CD4-positive, alpha-beta memory T cell (primary cell): Measurements from ENCODE around the gene AGBL1. TPM values are rescaled to one million over a fixed set of nuclear protein-coding genes. Genes with fewer than 3 reads are reported as not detected.

Source experiments
- CTCF ChIA-PET: fragments of 350-600 bp; sonication (Branson Sonifier 250); formaldehyde crosslinking; loops from one replicate; lab custom pipeline; 2021; ENCODE audit warnings: inconsistent platforms; ENCODE audit not compliant: partially characterized antibody; lab: Charles Lee
- POLR2A ChIA-PET: fragments of 350-600 bp; sonication (Branson Sonifier 250); formaldehyde crosslinking; loops from one replicate; lab custom pipeline; 2021; ENCODE audit not compliant: partially characterized antibody; lab: Charles Lee
- DNase-seq, 5 donors: peaks; one replicate each; pipeline versions ENCODE4 v3.0.0 to v3.0.0-alpha.2; 2020 to 2022; ENCODE audit warnings: mixed read lengths in 1 of 5
- H3K27ac ChIP-seq: one replicate; pipeline ENCODE4 v1.7.0; 2013; ENCODE audit warnings: low read depth, low read length
- H3K27me3 ChIP-seq: 2 replicates; pipeline ENCODE4 v1.7.0; 2013; ENCODE audit warnings: mild to moderate bottlenecking, low read length, moderate library complexity; ENCODE audit not compliant: insufficient read depth
- H3K36me3 ChIP-seq: 2 replicates; pipeline ENCODE4 v1.7.0; 2013; ENCODE audit warnings: mild to moderate bottlenecking, low read length, moderate library complexity; ENCODE audit not compliant: insufficient read depth
- H3K4me1 ChIP-seq: 2 replicates; pipeline ENCODE4 v1.7.0; 2013; ENCODE audit warnings: mild to moderate bottlenecking, low read length, moderate library complexity; ENCODE audit not compliant: insufficient read depth
- H3K4me3 ChIP-seq, 2 donors: one replicate each; pipeline ENCODE4 v1.7.0; 2013; ENCODE audit warnings: low read length in 2 of 2, mild to moderate bottlenecking in 1 of 2
- H3K9me3 ChIP-seq, 2 donors: one replicate each; pipeline ENCODE4 v1.7.0; 2013; ENCODE audit warnings: low read length in 2 of 2, control low read depth in 1 of 2; ENCODE audit not compliant: control insufficient read depth in 1 of 2
- H3K27ac Mint-ChIP-seq, 7 donors: one replicate each; pipeline ENCODE4 v1.8.0; 2020 to 2021; ENCODE audit warnings: mixed read lengths in 7 of 7, mild to moderate bottlenecking in 6 of 7, inconsistent platforms in 3 of 7, moderate library complexity in 3 of 7
- H3K27me3 Mint-ChIP-seq, 2 donors: one replicate each; pipeline ENCODE4 v1.8.0; 2020 to 2021; ENCODE audit warnings: mixed read lengths in 2 of 2
- H3K36me3 Mint-ChIP-seq, 2 donors: one replicate each; pipeline ENCODE4 v1.8.0; 2020 to 2021; ENCODE audit warnings: mixed read lengths in 2 of 2, inconsistent platforms in 1 of 2, mild to moderate bottlenecking in 1 of 2
- H3K4me1 Mint-ChIP-seq, 4 donors: one replicate each; pipeline ENCODE4 v1.8.0; 2020 to 2021; ENCODE audit warnings: mixed read lengths in 4 of 4, mild to moderate bottlenecking in 1 of 4
- H3K4me3 Mint-ChIP-seq, 8 donors: one replicate each; pipeline ENCODE4 v1.8.0; 2020 to 2021; ENCODE audit warnings: mixed read lengths in 8 of 8, mild to moderate bottlenecking in 7 of 8, moderate library complexity in 6 of 8, inconsistent platforms in 3 of 8
- H3K9me3 Mint-ChIP-seq, 8 donors: one replicate each; pipeline ENCODE4 v1.8.0; 2020 to 2021; ENCODE audit warnings: mixed read lengths in 8 of 8, mild to moderate bottlenecking in 5 of 8, inconsistent platforms in 3 of 8, moderate library complexity in 1 of 8
- intact Hi-C: fragments of 100-400 bp; cut with micrococcal nuclease; formaldehyde crosslinking; loops from one replicate; pipeline ENCODE4 v1.15.1; 2023
- polyA plus RNA-seq, 2 donors: library from polyadenylated mRNA; unstranded; fragments of 300-500 nt; fragmentation: Illumina TruSeq; gene quantifications; one replicate each; pipeline ENCODE4 v1.2.3, GENCODE V29; 2021
- total RNA-seq, 2 experiments: library from RNA; stranded (reverse); gene quantifications; one replicate each; pipeline ENCODE4 v1.2.3, GENCODE V29; 2021

Gene AGBL1
- total and polyA plus RNA-seq, 4 experiments from 2014 or later, result not detected

GRCh38 chr15:86647810-86648440 is 568.3 kb downstream of the AGBL1 start:
- Mint-ChIP-seq H3K9me3 (peaks cover 0 to 2% (median 0%) of the 10 kb centered on the region in 8 donors), H3K27ac (no peak overlapping the region), H3K4me3 (no peak overlapping the region), H3K4me1 (peaks cover 22 to 33% (median 25%) of the 10 kb centered on the region in 4 donors), H3K27me3 (peaks cover 0 to under 1% of the 10 kb centered on the region in 2 donors), H3K36me3 (no peaks in the 10 kb centered on the region)
- Histone ChIP-seq H3K9me3 (no peaks in the 10 kb centered on the region), H3K27ac (no peak overlapping the region), H3K4me1 (peaks cover 29% of the 10 kb centered on the region), H3K27me3 (no peaks in the 10 kb centered on the region), H3K4me3 (no peak overlapping the region), H3K36me3 (no peaks in the 10 kb centered on the region)
- POLR2A ChIA-PET, result no interaction called here
- no peak for DNase-seq
- CTCF ChIA-PET, result no interaction called here
- intact Hi-C loops, result no loop called here

GRCh38 chr15:86649277-86649676 is 569.6 kb downstream of the AGBL1 start:
- no peak overlapping the region for H3K4me3 ChIP-seq
- H3K4me3 Mint-ChIP-seq, result no peak overlapping the region
- no peak overlapping the region for H3K27ac Mint-ChIP-seq
- no peaks in the 10 kb centered on the region for H3K9me3 ChIP-seq
- no peaks in the 10 kb centered on the region for H3K27me3 Mint-ChIP-seq
- no peak for DNase-seq
- H3K4me1 ChIP-seq, result peaks cover 43% of the 10 kb centered on the region
- H3K36me3 ChIP-seq, result no peaks in the 10 kb centered on the region
- H3K4me1 Mint-ChIP-seq, result peaks cover 33 to 46% (median 39%) of the 10 kb centered on the region in 4 donors
- no peaks in the 10 kb centered on the region for H3K36me3 Mint-ChIP-seq
- CTCF ChIA-PET, result interaction anchor here (1.4 kb wide), 1 partner anchor 93 kb away, joined by 3 read pairs; no protein-coding TSS in a partner anchor
- H3K27me3 ChIP-seq, result no peaks in the 10 kb centered on the region
- intact Hi-C loops, result no loop called here
- POLR2A ChIA-PET, result no interaction called here
- no peak overlapping the region for H3K27ac ChIP-seq
- H3K9me3 Mint-ChIP-seq, result peaks cover 0 to 2% (median 0%) of the 10 kb centered on the region in 8 donors

GRCh38 chr15:86650094-86650493 is 570.4 kb downstream of the AGBL1 start:
- POLR2A ChIA-PET, result interaction anchor here (1.1 kb wide), 1 partner anchor 34 kb away, joined by 4 read pairs; no protein-coding TSS in a partner anchor
- CTCF ChIA-PET, result interaction anchor here (1.4 kb wide), 1 partner anchor 93 kb away, joined by 3 read pairs; no protein-coding TSS in a partner anchor

GRCh38 chr15:86653344-86654197 is 573.9 kb downstream of the AGBL1 start:
- peak overlapping the region in 1 of 2 donors; percentile 21 for H3K4me3 ChIP-seq
- intact Hi-C loops, result loop anchor here (5.0 kb wide), 1 partner anchor 36 kb away; no protein-coding TSS in a partner anchor

More at GRCh38 chr15:86650094-86650493, 570.4 kb downstream of the AGBL1 start:
- Histone ChIP-seq H3K4me1 (peaks cover 51% of the 10 kb centered on the region), H3K27ac (no peak overlapping the region), H3K4me3 (no peak overlapping the region), H3K27me3 (no peaks in the 10 kb centered on the region), H3K36me3 (no peaks in the 10 kb centered on the region), H3K9me3 (no peaks in the 10 kb centered on the region)
- Mint-ChIP-seq H3K9me3 (peaks cover 0 to 2% (median 0%) of the 10 kb centered on the region in 8 donors), H3K36me3 (no peaks in the 10 kb centered on the region), H3K4me1 (peaks cover 40 to 54% (median 47%) of the 10 kb centered on the region in 4 donors), H3K27ac (no peak overlapping the region), H3K27me3 (no peaks in the 10 kb centered on the region), H3K4me3 (no peak overlapping the region)
- DNase-seq, result no peak
- intact Hi-C loops, result loop anchor here (5.0 kb wide), 1 partner anchor 33 kb away; no protein-coding TSS in a partner anchor

GRCh38 chr15:86654501-86654900 is 574.8 kb downstream of the AGBL1 start:
- Histone ChIP-seq H3K9me3 (no peaks in the 10 kb centered on the region), H3K36me3 (no peaks in the 10 kb centered on the region), H3K4me3 (no peak overlapping the region), H3K4me1 (peaks cover 70% of the 10 kb centered on the region), H3K27ac (no peak overlapping the region), H3K27me3 (no peaks in the 10 kb centered on the region)
- Mint-ChIP-seq H3K27ac (peak overlapping the region in 4 of 7 donors; percentile 59 to 82 (median 66)), H3K36me3 (no peaks in the 10 kb centered on the region), H3K4me3 (peak overlapping the region in 6 of 8 donors; percentile 36 to 87 (median 66)), H3K4me1 (peaks cover 53 to 75% (median 62%) of the 10 kb centered on the region in 4 donors), H3K27me3 (no peaks in the 10 kb centered on the region), H3K9me3 (peaks cover 0 to 2% (median 0%) of the 10 kb centered on the region in 8 donors)
- ChIA-PET CTCF (interaction anchor here (1.1 to 3.3 kb wide), 4 partner anchors 9 to 89 kb away, joined by 3 to 29 read pairs (median 5); no protein-coding TSS in a partner anchor), POLR2A (interaction anchor here (1.0 to 2.6 kb wide), 4 partner anchors 30 to 43 kb away, joined by 4 to 16 read pairs (median 8); no protein-coding TSS in a partner anchor)
- intact Hi-C loops, result loop anchor here (5.0 kb wide), 1 partner anchor 37 kb away; no protein-coding TSS in a partner anchor
- no peak for DNase-seq

More at GRCh38 chr15:86653344-86654197, 573.9 kb downstream of the AGBL1 start:
- Mint-ChIP-seq H3K27ac (peak overlapping the region; percentile 26 to 84 (median 62)), H3K4me1 (peaks cover 53 to 75% (median 62%) of the 10 kb centered on the region in 4 donors), H3K36me3 (no peaks in the 10 kb centered on the region), H3K9me3 (peaks cover 0 to 2% (median 0%) of the 10 kb centered on the region in 8 donors), H3K4me3 (peak overlapping the region; percentile 66 to 87 (median 78)), H3K27me3 (no peaks in the 10 kb centered on the region)
- no peaks in the 10 kb centered on the region for H3K27me3 ChIP-seq
- ChIA-PET POLR2A (interaction anchor here (0.8 to 2.6 kb wide), 10 partner anchors 10 to 90 kb away, joined by 3 to 16 read pairs (median 4); no protein-coding TSS in a partner anchor), CTCF (interaction anchor here (0.8 to 3.3 kb wide), 8 partner anchors 10 to 89 kb away, joined by 3 to 29 read pairs (median 4); no protein-coding TSS in a partner anchor)
- no peaks in the 10 kb centered on the region for H3K36me3 ChIP-seq
- peak in 4 of 5 donors; percentile 36 to 48 (median 38) for DNase-seq
- no peak overlapping the region for H3K27ac ChIP-seq
- H3K4me1 ChIP-seq, result peaks cover 70% of the 10 kb centered on the region
- no peaks in the 10 kb centered on the region for H3K9me3 ChIP-seq

- DNase-seq, result no peak
- Histone ChIP-seq H3K27me3 (no peaks in the 10 kb centered on the region), H3K4me1 (peaks cover 47% of the 10 kb centered on the region), H3K27ac (no peak overlapping the region), H3K9me3 (no peaks in the 10 kb centered on the region), H3K36me3 (no peaks in the 10 kb centered on the region), H3K4me3 (no peak overlapping the region)
- CTCF ChIA-PET, result no interaction called here
- Mint-ChIP-seq H3K36me3 (no peaks in the 10 kb centered on the region), H3K9me3 (no peaks in the 10 kb centered on the region), H3K4me1 (peaks cover 36 to 49% (median 43%) of the 10 kb centered on the region in 4 donors), H3K4me3 (no peak overlapping the region), H3K27ac (no peak overlapping the region), H3K27me3 (no peaks in the 10 kb centered on the region)
- POLR2A ChIA-PET, result no interaction called here
- intact Hi-C loops, result no loop called here
Measured at GRCh38 chr15:86657305-86657704, 577.6 kb downstream of the AGBL1 start.
